Fibroblast of pulmonary artery (primary cell): ENCODE results near the gene UST.

Experiments
- DNase-seq: peaks from one replicate; pipeline ENCODE4 v3.0.0-alpha.2; 2010; ENCODE audit warnings: low read depth
- H3K4me3 ChIP-seq: replicated peaks from 2 replicates; pipeline ENCODE4 v1.5.1; 2011; ENCODE audit warnings: low read depth, mild to moderate bottlenecking, control low read depth, low read length, moderate library complexity
- TF ChIP-seq, protein P1 (sequence below): IDR thresholded peaks from 2 replicates; pipeline ENCODE4 v1.5.1; 2011; ENCODE audit warnings: mild to moderate bottlenecking, control low read depth, low read length, inconsistent platforms; ENCODE audit errors: missing control alignments

Gene UST

DNA sequence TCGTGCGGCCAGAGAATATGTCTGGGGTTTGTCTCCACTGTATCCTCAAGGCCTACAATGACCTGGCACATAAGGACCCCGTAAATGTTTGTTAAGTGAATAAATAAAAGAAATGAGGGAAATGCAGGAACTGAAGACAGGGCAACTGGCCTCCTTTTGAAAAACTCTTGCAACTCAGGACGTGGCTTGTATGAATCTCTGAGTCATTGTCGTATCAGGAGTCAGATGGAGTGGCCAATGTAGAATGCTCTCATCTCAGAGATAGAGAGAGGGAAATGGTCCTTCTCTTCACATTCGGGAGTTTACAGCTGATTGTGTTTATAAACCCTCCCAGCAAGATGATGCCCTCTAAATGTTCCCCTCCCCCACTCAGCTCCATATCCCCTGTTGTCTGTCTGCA is 57.1 kb downstream of the UST start:
- no peak for DNase-seq
- TF ChIP-seq, protein P1, sequence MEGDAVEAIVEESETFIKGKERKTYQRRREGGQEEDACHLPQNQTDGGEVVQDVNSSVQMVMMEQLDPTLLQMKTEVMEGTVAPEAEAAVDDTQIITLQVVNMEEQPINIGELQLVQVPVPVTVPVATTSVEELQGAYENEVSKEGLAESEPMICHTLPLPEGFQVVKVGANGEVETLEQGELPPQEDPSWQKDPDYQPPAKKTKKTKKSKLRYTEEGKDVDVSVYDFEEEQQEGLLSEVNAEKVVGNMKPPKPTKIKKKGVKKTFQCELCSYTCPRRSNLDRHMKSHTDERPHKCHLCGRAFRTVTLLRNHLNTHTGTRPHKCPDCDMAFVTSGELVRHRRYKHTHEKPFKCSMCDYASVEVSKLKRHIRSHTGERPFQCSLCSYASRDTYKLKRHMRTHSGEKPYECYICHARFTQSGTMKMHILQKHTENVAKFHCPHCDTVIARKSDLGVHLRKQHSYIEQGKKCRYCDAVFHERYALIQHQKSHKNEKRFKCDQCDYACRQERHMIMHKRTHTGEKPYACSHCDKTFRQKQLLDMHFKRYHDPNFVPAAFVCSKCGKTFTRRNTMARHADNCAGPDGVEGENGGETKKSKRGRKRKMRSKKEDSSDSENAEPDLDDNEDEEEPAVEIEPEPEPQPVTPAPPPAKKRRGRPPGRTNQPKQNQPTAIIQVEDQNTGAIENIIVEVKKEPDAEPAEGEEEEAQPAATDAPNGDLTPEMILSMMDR, result no peak

DNA sequence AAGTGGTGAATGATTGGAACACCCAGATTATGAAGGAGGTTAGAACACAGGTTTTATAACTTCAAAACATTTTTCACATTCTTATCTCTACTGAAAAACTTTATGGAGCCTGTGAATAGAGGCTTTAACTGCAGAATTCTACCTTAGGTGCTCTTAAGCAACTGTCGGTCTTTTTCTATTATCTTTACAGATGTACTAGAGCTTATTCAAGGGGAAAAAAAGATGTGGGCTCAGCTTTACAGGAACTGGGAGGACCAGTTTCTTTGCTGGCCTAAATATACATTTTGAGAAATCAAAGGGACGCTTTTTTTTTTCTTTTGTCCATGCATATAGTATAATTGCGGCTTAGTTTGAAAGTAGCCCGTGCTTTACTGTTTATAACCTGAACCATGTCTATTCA is 58.9 kb downstream of the UST start:
- H3K4me3 ChIP-seq, result no peak overlapping the region
- TF ChIP-seq, protein P1, result no peak
- no peak for DNase-seq

More for the DNA sequence above, 57.1 kb downstream of the UST start:
- no peak overlapping the region for H3K4me3 ChIP-seq

DNA sequence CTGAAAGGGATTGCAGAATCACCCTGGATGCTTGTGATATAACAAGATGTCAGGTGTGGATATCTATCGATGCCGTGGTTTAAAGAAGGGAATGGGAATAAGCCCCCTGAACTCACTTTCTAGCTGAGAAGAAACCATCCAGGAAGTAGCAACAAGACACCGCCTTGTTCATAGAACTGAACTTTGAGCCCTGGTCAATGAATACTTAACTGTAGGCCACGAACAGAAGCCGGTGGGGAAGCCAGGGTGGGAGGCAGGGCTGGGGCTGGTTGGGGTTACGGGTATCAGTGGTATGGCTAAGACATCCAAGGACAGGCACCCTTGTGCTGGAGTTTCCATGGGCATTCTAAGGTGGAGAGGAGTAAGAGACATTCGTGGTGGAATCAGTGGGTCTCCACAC is 61.0 kb downstream of the UST start:
- TF ChIP-seq, protein P1, result no peak
- DNase-seq, result no peak
- H3K4me3 ChIP-seq, result no peak overlapping the region

DNA sequence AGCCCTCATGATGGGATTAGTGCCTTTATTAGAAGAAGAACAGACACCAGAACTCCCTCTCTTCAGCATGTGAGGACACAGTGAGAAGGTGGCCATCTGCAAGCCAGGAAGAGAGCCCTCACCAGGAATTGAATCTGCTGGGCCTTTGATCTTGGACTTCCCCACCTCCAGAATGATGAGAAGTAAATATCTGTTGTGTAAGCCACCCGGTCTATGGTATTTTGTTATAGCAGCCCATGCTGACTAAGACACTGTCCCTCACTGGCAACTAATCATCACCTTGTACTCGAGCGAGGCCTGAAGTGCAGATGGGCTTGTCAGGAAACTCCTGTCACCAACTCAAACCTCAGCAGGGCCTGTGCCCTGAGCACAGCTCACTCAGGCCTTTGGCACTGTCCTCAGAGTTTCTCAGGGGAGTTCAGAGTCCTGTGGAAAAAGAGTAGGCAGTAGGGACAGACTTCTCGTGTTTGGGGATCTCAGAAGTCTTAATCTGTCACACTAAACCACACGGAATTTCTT is 62.0 kb downstream of the UST start:
- TF ChIP-seq, protein P1, result no peak
- no peak for DNase-seq
- no peak overlapping the region for H3K4me3 ChIP-seq

DNA sequence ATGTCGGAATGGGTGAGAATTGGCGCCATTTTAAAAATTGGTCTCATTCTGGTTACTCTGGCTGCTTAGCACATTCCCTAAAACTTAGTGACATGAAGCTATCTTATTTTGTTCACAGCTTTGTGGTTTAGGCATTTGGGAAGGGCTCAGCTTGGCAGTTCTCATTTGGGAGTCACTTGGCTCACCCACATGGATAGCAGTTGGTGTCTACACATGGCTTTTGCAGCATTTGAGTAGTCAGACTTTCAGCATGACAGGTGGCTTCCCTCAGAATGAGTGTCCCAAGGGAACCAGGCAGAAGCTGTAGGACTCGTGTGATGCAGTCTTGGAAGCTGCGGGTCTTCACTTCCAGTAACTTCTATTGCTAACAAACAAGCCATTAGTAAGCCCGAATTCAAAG is 64.6 kb downstream of the UST start:
- no peak overlapping the region for H3K4me3 ChIP-seq
- DNase-seq, result no peak
- TF ChIP-seq, protein P1, result no peak

DNA sequence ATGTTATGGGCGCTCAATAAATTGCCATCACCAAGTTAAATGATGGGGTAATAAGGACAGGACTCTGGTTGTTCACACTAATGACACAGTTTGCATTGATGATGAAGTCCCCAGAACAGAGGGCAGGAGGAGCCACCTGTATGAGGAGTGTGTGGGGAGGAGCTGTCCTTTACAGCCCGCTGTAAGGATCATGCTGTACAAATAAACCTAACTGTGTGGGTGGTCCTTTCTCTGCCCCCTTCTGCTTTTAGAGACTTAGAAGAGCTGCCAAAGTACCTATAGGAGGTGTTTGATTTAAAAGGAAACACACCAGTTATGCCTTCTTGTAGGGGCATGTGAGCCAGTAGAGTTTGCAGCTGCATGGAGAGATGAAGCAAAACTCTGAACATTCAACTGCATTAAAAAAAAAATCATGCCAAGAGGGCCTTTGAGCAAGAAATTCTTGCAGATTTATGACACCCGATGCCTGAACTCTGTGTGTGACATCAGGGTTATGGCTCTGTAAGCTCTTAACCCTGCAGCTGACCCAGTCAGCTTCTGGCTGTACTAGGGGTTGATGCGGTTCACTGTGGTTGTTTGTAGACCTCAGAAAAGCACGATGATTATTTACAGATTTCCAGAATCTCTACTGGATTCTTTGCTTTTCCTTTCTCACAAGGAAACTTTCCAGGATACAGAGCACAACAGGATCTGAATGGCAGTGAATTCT is 67.4 kb downstream of the UST start:
- DNase-seq, result no peak
- TF ChIP-seq, protein P1, result no peak
- no peak overlapping the region for H3K4me3 ChIP-seq

DNA sequence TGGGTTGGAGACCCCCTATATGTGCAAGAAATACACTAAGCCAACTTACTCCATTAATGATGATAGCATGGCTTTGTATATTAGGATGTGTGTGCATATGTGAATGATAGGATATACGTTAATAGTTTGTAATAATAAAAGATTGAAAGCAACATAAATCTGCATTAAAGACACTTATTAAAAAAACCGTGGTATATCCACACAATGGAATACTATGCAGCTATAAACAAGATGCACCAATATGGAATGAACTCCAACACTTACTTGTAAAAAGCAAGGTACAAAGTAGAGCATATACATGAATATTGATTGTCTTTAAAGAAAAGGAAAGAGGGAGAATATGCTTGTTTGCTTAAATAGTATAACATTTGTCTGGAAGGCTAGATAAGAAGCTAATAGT is 68.0 kb downstream of the UST start:
- TF ChIP-seq, protein P1, result no peak
- no peak for DNase-seq
- no peak overlapping the region for H3K4me3 ChIP-seq
